ENCODE measurements around the gene KRT86.

DNA sequence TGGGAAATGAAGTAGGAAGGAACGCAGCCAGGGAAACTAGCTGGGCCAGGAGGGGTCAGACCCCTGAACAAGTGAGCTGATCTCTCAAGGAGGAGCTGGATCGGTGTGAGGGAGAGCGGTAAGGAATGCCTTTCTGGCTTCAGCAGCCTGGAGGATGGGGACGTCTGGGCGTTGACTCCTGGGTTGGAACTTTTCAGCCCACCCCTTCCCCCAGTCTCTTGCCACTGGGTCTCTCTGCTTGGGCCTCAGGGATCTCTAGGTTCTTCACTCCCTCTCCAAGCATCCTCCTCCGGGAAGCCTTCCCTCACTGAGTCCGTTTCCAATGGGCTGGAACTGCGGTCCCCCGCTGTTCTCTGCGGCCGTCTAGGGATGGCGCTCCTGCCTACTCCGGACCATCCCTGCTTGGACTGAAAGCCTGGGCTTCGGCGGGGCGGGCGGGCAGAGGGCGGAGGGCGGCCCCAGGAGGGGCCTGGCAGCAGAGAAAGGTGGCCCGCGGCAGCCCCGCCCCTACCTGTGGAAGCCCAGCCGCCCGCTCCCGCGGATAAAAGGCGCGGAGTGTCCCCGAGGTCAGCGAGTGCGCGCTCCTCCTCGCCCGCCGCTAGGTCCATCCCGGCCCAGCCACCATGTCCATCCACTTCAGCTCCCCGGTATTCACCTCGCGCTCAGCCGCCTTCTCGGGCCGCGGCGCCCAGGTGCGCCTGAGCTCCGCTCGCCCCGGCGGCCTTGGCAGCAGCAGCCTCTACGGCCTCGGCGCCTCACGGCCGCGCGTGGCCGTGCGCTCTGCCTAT lies 41.6 kb upstream of the KRT86 start, which contains the start of gene KRT7:
- no peak for TF ChIP-seq BRD4 (IDR thresholded peaks at IDR 0.05)
- TF ChIP-seq EHMT2 (IDR thresholded peaks at IDR 0.05), result no peak
- no peak for TF ChIP-seq FOXM1 (IDR thresholded peaks at IDR 0.05; ENCODE audit: low read depth)
- no peak for TF ChIP-seq FOXM1 (CRISPR knock-in tag; IDR thresholded peaks at IDR 0.05; ENCODE audit: low read depth)
- TF ChIP-seq TBP (optimal IDR thresholded peaks at IDR 0.05; ENCODE audit: low read depth, low read length), result no peak
- no peak for TF ChIP-seq JUND (IDR thresholded peaks at IDR 0.05; ENCODE audit: borderline replicate concordance, low read depth, low read length)
- TF ChIP-seq JUND (tag; IDR thresholded peaks at IDR 0.05; ENCODE audit: borderline replicate concordance, low read depth, low read length), result no peak
- no peak for TF ChIP-seq HDGF (IDR thresholded peaks at IDR 0.05)
- no peak for TF ChIP-seq RAD21 (CRISPR knock-in tag; conservative IDR thresholded peaks at IDR 0.05 in 1 of 2, IDR thresholded peaks at IDR 0.05 in 1 of 2)
- TF ChIP-seq, protein P1, sequence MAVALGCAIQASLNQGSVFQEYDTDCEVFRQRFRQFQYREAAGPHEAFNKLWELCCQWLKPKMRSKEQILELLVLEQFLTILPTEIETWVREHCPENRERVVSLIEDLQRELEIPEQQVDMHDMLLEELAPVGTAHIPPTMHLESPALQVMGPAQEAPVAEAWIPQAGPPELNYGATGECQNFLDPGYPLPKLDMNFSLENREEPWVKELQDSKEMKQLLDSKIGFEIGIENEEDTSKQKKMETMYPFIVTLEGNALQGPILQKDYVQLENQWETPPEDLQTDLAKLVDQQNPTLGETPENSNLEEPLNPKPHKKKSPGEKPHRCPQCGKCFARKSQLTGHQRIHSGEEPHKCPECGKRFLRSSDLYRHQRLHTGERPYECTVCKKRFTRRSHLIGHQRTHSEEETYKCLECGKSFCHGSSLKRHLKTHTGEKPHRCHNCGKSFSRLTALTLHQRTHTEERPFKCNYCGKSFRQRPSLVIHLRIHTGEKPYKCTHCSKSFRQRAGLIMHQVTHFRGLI (CRISPR knock-in tag; IDR thresholded peaks at IDR 0.05), result no peak
- TF ChIP-seq EP300 (IDR thresholded peaks at IDR 0.05; ENCODE audit: low read length), result no peak
- no peak for TF ChIP-seq GABPA (tag; conservative IDR thresholded peaks at IDR 0.05; ENCODE audit: low read depth)
- TF ChIP-seq, protein P2, sequence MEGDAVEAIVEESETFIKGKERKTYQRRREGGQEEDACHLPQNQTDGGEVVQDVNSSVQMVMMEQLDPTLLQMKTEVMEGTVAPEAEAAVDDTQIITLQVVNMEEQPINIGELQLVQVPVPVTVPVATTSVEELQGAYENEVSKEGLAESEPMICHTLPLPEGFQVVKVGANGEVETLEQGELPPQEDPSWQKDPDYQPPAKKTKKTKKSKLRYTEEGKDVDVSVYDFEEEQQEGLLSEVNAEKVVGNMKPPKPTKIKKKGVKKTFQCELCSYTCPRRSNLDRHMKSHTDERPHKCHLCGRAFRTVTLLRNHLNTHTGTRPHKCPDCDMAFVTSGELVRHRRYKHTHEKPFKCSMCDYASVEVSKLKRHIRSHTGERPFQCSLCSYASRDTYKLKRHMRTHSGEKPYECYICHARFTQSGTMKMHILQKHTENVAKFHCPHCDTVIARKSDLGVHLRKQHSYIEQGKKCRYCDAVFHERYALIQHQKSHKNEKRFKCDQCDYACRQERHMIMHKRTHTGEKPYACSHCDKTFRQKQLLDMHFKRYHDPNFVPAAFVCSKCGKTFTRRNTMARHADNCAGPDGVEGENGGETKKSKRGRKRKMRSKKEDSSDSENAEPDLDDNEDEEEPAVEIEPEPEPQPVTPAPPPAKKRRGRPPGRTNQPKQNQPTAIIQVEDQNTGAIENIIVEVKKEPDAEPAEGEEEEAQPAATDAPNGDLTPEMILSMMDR (IDR thresholded peaks at IDR 0.05 in 2 of 3, conservative IDR thresholded peaks at IDR 0.05 in 1 of 3; ENCODE audit: insufficient read depth in 2 of 3, low read depth in 1 of 3, low read length in 3 of 3), result no peak
- no peak for TF ChIP-seq ZNF785 (CRISPR knock-in tag; IDR thresholded peaks at IDR 0.05)
- TF ChIP-seq ZNF274 (IDR thresholded peaks at IDR 0.05; ENCODE audit: borderline replicate concordance, low read depth, low read length), result no peak
- no peak for TF ChIP-seq SAFB2 (IDR thresholded peaks at IDR 0.05; ENCODE audit: borderline replicate concordance, low read depth, low read length, severe bottlenecking)
